ENCODE results near the gene OLFML2A.

DNA sequence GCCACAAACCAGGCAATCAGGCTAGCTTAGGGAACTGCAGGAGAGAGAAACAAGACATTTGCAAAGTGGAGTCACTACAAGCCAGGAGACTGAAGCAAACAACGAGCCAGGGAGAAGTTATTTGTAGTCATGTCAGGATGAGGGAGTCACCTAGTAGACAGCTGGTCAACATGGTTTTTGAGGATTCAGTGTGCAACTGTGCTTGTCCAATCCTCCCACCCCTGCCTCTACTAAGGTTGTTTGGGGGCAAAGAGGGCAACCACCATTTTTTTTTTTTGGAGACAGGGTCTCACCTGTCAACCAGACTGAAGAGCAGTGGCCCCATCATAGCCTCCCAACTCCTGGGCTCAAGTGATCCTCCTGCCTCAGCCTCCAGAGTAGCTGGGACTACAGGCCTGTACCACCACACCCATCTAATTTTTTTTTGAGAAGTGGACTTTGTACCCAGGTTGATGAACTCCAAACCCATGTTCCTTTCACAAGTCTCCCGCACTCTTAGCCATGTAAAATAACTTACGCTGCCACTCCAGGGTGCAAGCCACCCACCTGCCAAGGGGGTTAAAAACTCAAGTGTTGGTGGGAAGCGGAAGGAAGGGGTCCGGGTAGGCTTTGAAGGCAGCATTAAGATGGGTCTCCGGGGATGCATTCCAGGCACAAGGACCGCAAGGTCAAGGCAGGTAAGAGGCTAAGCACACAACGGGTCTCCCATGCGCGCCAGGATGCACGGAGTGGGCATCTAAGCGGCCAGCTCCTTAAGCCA is 83.8 kb downstream of the OLFML2A start:
- TF ChIP-seq FOXA1 (IDR thresholded peaks at IDR 0.05) (no peak), NFRKB (IDR thresholded peaks at IDR 0.05) (no peak), HDGF (IDR thresholded peaks at IDR 0.05; ENCODE audit: borderline replicate concordance) (no peak), ARNT (IDR thresholded peaks at IDR 0.05) (no peak), BHLHE40 (IDR thresholded peaks at IDR 0.05; ENCODE audit: borderline replicate concordance) (no peak), TARDBP (IDR thresholded peaks at IDR 0.05) (no peak), ELF4 (IDR thresholded peaks at IDR 0.05) (no peak), ZNF384 (IDR thresholded peaks at IDR 0.05) (no peak), FOXK2 (IDR thresholded peaks at IDR 0.05) (no peak), LEF1 (IDR thresholded peaks at IDR 0.05; ENCODE audit: borderline replicate concordance) (no peak), SUZ12 (IDR thresholded peaks at IDR 0.05) (no peak)

All from HEK293T (cell line).